SH-SY5Y (cell line): ENCODE results near the gene RNF115.
A peak's percentile ranks its signal among the peaks of the same experiment; 100 is the strongest.

Experiments
- GATA2 ChIP-seq: IDR thresholded peaks from 2 replicates; pipeline ENCODE4 v1.6.1; 2011; ENCODE audit warnings: mild to moderate bottlenecking, low read depth, low read length
- GATA3 ChIP-seq: IDR thresholded peaks from 2 replicates; pipeline ENCODE4 v1.6.1; 2011; ENCODE audit warnings: low read depth, mild to moderate bottlenecking, low read length, moderate library complexity

RNF115 gene

DNA sequence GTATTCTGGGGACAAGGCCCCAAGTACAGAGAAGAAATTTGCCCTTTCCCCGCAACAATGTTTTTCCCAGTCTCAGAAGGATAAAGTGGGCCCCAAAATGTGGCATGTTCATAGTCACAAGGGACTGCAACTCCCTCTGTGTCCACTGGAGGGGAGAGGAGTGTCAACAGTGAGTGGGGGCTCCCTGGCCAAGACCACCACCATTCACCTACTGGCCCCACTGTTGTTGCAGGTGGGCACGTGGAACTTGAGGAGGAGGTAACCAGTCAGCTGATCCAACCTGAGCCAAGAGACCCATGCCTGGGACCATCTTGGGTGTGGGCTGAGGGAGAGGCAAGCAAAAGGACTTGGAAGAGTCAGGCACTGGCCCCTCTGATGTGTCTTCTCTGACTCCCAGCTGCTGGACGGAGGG lies 22.3 kb upstream of the RNF115 start:
- no peak for TF ChIP-seq GATA3
- no peak for TF ChIP-seq GATA2

DNA sequence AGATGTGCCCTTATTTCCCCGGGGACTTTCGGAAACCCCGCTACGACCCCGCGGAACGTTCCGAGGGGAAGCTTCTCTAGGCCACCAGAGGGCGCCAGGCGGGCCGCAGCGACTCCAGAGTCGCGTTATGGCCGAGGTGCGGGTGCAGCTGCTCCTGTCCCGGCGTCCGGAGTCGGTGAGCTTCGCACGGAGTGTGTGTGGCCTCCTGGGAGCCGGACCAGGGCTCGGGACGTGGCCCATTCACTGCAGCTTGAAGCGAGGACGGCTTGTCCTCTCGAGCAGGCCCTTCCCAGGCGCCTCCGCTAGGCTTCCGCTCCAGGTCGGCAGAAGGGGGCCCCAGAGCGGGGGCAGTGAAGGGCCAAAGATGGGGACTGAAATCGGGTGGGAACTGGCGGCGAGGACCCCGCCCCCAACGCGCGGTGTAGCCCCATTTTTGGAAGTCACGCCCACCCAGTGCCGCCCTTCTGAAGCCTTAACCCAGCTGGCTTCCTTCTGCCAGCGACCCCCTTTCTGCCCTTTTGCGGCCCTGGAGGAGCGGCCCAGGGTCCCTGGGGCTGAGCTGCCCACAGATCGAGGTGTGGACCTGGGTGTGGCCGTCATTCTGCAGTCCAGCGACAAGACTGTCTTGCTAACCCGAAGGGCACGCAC lies 21.7 kb upstream of the RNF115 start, which contains the start of gene NUDT17:
Gene NUDT17 (plus strand): TSS at position 117 of the 648 bp plus-strand sequence. CDS start 11 bp downstream, at position 128.
- TF ChIP-seq GATA3 (no peak), GATA2 (no peak)

DNA sequence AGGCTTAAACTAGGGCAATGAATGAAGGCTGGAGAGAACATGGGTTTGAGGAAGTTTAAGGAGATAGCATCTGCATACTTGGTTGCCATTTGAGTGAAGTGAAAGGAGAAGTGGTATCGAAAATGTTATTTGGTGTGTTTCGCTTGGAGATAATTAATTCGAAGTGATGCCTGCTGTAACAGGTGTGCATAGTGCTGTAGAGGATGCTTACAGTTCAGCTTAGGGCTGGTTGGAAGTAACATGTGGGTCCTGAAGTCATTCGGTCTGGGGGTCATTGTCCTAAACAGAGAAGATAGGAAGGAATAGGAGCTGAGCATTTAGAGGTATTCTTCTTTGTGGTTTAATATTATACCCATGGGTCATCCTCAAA lies 21.2 kb upstream of the RNF115 start:
- no peak; the same call in 1 of the 2 replicates for TF ChIP-seq GATA2
- no peak for TF ChIP-seq GATA3

DNA sequence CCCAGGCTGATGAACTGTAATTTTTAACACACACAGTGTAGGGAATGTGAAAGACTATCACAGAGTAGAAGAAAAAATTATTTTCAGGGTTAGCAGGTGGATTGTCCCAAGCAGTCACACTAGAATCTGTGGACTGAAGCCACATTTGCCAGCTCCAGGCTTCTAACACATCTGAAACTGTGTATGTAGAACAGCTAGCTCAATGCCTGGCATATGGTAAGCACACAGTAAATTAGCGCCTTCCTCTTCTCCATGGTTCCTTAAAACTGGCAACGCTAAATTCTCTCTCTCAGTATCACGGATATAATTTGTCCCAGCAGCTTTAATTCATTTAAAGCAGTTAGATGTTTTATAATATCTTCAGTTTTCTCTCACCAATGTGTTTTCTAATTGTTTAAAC lies 19.1 kb upstream of the RNF115 start:
- TF ChIP-seq GATA2 (no peak), GATA3 (no peak)

DNA sequence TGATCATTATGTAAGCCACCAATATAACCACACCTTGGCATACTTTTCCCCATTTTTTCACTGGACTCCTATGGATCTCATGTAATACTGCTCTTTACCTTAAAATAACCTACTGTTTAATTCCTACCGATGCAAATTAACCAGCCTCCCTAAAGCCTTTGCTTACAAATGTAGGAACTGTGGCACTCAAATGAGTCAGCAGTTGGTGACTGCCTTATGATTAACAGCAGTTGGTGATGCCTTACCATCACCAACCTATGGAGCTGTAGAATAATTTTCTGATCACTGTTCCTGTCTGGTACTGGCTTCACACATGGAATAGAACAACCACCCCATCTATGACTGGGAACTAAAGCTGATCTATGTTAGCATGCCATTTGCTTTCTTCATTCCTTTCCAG lies 13.8 kb upstream of the RNF115 start:
- TF ChIP-seq GATA3 = no peak
- TF ChIP-seq GATA2 = no peak

DNA sequence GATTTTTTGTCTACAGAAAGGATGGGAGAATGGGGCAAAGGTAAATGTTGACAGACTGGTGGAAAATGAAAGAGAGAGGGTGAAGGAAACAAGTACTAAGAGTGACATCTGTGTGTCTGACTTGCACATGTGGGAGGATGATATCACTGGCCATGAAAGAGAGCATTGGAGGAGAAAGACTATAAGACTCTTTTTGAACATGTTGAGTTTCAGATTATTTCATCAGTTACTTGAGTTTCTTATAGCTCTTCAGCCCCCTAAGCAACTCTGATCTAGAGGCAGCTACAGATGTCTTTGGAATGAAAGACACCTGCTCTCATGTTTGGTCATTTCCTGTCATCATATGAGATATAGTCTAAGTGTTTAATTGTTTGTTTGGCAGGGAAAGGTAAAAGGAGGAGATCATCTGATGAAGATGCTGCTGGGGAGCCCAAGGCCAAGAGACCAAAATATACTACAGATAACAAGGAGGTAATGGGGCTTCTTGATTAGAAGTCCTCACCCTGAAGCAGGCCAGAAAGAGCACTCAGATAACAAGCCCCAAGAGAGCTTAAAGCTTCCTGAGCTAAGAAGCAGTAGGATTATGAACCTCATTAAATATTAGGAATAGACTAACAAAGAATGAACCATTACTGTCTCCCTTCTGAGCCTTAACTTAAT lies 4.6 kb upstream of the RNF115 start:
- TF ChIP-seq GATA2 = no peak
- no peak for TF ChIP-seq GATA3

DNA sequence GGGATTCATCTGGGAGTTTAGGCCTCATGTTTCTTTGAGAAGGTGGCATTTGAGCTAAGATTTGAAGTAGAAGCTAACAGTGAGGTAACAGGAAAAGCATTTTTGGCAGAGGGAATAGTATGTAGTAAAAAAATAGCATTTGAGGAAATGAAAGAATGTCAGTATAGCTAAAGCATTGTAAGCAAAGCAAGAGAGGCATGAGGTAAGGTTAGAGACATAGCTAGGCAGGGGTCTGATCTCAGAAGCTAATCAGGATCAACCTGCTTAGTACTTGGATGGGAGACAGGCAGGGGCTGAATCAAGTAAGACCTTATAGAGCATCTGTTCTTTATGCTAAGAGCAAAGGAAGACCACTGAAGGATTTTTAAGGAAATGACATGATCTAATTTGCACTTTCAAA lies 4.1 kb upstream of the RNF115 start:
- TF ChIP-seq GATA2 = no peak
- no peak for TF ChIP-seq GATA3

DNA sequence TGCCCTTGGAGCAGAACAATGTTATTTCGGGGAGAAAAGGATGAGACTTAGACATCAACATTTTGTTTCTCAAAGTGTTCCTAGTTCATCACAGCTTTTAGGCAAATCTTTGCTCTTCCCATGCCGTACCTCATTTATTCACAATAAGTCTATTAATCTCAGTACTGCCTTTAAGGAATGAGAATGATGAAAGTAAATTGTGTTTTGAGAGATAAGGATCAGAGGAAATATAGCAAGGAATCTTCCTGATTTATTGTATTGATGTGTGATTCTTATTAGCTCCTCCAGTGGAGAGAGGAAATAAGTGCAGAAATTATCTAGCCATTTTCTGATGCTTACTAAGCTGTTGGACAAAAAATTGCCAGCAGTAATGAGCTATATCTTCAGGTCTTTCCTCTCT lies 2.1 kb upstream of the RNF115 start:
- TF ChIP-seq GATA3 = peak; percentile 56
- no peak for TF ChIP-seq GATA2

DNA sequence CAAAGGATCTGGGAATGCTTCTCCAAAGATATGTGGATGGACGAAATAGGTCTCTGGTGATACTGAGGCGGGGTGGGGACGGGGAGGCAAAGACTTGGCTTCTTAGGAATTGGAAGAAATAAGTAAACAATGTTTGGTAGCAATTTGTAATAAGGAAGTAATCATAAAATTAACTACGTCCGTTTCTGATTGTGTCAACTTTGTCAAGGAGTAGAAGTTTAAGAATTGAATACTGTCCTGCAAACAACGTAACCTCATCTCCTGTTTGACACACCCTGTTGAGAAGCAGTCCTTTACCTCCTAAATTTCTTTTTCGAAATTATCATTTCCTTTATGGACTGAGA lies 576 bp upstream of the RNF115 start:
- no peak for TF ChIP-seq GATA2
- no peak for TF ChIP-seq GATA3

DNA sequence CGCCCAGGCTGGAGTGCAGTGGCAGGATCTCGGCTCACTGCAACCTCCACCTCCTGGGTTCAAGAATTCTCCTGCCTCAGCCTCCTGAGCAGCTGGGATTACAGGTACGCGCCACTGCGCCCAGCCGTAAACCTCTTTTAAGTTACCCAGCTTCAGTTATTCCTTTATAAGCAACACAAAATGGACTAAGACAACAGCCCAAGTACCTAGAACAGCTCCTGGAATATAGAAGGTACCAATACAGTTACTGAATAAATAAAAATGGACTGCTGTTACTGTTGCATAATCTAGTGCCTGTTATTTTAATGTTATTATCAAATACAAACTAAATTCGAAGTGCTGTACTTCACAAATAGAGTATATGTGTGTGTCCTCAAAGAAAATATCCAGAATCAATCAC lies 17.1 kb downstream of the RNF115 start:
- TF ChIP-seq GATA2 (no peak), GATA3 (no peak)

DNA sequence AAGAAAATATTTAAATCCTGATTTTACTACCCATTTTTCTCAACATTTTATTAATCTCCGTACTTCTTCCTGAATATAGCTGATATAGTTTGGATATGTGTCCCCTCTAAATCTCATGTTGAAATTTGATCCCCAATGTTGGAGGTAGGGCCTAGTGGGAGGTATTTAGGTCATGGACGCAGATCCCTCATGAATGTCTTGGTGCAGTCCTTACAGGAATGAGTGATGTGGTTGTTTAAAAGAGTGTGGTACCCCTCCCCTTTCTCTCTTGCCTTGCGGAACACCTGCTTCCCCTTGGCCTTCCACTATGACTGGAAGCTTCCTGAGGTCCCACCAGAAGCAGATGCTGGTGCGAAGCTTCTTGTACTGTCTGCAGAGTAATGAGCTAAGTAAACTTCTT lies 17.5 kb downstream of the RNF115 start:
- TF ChIP-seq GATA2 (no peak), GATA3 (no peak)

DNA sequence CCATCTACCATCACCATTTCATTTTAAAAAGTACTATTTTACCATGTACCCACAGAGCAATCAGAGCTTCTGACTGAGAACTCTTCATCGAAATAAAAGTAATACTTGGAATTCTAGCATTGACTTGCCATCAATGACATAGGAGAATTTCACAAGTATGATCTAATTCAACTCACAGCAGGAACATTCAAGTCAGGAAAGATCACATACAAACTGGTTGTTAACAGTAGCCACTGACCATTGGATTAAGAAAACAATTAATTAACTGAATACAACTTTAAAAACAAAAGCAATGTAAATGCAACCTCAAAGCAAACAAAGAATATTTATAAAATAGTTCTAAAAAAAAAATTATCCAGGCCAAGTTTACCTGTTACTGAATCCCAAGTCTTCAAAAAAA lies 18.8 kb downstream of the RNF115 start:
- TF ChIP-seq GATA3 (no peak), GATA2 (no peak)

DNA sequence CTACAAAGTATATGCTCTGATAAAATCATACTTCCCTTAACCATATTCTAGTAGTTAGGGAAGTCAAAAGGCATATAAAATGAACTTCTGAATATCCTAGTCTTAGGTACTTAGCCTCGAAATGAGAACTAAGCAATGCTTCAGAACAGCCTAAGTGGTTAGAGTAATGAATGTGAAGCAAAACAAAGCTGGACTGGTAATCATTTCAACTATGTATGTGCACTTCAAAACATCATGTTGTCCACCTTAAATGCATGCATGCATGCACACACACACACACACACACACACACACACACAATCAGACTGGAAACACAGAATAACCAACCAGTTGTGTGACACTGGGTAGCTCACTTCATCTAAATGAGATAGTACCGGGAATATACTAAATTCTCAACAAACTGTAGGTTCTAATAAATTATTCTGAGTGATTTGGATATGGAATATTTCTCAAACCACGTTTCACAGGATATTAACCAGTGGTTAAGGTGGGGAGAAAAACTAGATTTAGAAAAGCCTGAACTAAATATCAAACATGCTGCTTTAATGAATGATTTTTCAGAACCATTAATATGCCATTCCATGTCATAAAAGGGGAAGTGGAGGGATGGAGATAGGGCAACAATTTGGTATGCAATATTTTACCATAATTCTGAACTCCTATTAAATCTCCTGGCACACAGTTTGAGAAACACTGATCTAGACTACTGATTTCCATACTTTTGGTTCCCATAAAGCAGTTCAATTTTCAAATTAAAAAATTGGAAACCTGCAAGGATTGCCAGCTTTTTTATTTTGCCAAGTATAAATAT lies 19.5 kb downstream of the RNF115 start:
- TF ChIP-seq GATA3 (no peak), GATA2 (no peak)

DNA sequence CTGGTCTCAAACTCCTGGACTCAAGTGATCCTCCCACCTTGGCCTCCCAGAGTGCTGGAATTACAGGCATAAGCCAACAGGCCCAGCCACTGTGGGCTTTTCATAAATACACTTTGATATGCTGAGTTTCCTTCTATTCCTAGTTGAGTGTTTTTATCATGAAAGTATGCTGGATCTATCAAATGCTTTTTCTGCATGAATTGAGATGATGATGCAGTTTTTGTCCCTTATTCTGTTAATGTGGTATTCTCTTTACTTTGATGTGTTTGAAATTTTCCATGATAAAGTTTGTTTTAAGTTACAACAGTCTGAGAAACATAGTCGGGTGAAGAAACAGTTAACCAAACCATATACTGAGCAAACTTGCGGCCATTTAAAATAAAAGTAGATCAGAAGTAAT lies 24.1 kb downstream of the RNF115 start:
- TF ChIP-seq GATA2 (no peak), GATA3 (no peak)

DNA sequence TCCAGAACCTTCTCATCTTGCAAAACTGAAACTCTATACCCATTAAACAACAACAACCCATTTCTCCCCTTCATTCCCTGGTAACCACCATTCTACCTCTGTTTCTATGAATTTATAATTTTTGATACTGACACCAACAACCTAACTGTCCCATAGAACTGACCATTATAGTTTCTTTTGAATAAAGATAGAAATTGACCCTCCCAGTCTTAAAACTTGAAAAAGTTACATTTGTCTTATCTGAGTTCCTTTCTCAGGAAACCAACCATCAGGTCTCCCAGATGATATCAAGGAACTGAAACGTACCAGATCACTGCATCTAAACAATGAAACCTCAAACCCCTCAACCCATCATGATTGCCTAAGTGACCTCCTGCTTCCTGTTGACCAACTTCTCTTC lies 27.1 kb downstream of the RNF115 start:
- TF ChIP-seq GATA2 (no peak), GATA3 (no peak)
